Prostate gland (tissue), 2 donors: Measurements from ENCODE around the gene FLVCR1. TPM values are rescaled to one million over a fixed set of nuclear protein-coding genes. Genes with fewer than 3 reads are reported as not detected.

ENCODE experiments used
- DNase-seq: peaks from one replicate; pipeline ENCODE4 v3.0.0-alpha.2; 2019; ENCODE audit warnings: low spot score
- H3K27ac ChIP-seq, 2 donors: fragments of 200-600 bp; sonication (generic); 2 replicates each; pipeline ENCODE4 v1.5.1; 2017 to 2019
- H3K27me3 ChIP-seq: fragments of 200-600 bp; sonication (generic); replicated peaks from 2 replicates; pipeline ENCODE4 v1.5.1; 2019; ENCODE audit not compliant: insufficient read depth
- H3K36me3 ChIP-seq, 2 donors: fragments of 200-600 bp; sonication (generic); 1 replicate in 1 of 2; 2 replicates in 1 of 2; pipeline versions ENCODE4 v1.5.1 to v1.8.1; 2017 to 2019
- H3K4me1 ChIP-seq: fragments of 200-600 bp; sonication (generic); replicated peaks from 2 replicates; pipeline ENCODE4 v1.5.1; 2019
- H3K4me3 ChIP-seq, 2 donors: fragments of 200-600 bp; sonication (generic); 2 replicates each; pipeline ENCODE4 v1.5.1; 2017 to 2019
- H3K9me3 ChIP-seq: fragments of 200-600 bp; sonication (generic); 2 replicates; pipeline ENCODE4 v1.5.1; 2017
- POLR2A ChIP-seq: fragments of 450-650 bp; IDR thresholded peaks from one replicate; pipeline ENCODE4 v1.6.1; 2016; ENCODE audit warnings: antibody characterized with exemption, mild to moderate bottlenecking
- POLR2AphosphoS5 ChIP-seq: sonication (generic); formaldehyde crosslinking; IDR thresholded peaks from one replicate; pipeline ENCODE4 v1.6.1; 2017; ENCODE audit warnings: antibody characterized with exemption
- WGBS: methylation state at CpG from one replicate; pipeline ENCODE4 v1.1.5; 2018; 5-methylcytosine and 5-hydroxymethylcytosine counted together
- intact Hi-C: fragments of 100-400 bp; cut with DNase I; formaldehyde crosslinking; loops from one replicate; pipeline ENCODE4 v1.14.2; 2022
- total RNA-seq, 2 donors: library from RNA; depleted of rRNA; stranded (reverse); fragments of >200 nt; gene quantifications; one replicate each; pipeline ENCODE4 v1.1.0, GENCODE V29; 2016
- TF ChIP-seq, protein P1 (sequence below), 4 experiments: fragments of 200-600 bp in 2 of 4; fragments of 450-650 bp in 2 of 4; sonication (generic) in 2 of 4; IDR thresholded peaks; 1 replicate in 3 of 4; 2 replicates in 1 of 4; pipeline ENCODE4 v1.5.1; 2016 to 2019; ENCODE audit warnings: antibody characterized with exemption in 4 of 4, mild to moderate bottlenecking in 2 of 4, moderate library complexity in 2 of 4

Gene FLVCR1
- total RNA-seq, 2 donors from 2014 or later, result 11.1 to 13.4 TPM

DNA sequence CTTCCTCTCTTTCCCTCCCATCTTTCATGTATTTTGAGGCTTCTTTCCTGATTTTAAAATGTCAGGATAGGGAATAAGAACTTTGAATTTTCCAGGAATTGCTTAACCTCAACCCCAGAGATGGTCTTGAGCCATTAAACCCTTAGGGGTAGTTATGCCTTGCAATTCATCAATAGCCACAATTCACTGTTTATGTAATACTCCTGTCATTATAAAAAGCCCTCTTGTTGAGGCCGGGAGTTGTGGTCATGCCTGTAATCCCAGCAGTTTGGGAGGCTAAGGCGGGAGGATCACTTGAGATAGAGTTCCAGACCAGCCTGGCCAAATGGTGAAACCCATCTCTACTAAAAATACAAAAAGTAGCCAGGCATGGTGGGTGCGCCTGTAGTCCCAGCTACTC is 35.1 kb upstream of the FLVCR1 start:
- TF ChIP-seq POLR2A (no peak), POLR2AphosphoS5 (no peak)
- TF ChIP-seq, protein P1, sequence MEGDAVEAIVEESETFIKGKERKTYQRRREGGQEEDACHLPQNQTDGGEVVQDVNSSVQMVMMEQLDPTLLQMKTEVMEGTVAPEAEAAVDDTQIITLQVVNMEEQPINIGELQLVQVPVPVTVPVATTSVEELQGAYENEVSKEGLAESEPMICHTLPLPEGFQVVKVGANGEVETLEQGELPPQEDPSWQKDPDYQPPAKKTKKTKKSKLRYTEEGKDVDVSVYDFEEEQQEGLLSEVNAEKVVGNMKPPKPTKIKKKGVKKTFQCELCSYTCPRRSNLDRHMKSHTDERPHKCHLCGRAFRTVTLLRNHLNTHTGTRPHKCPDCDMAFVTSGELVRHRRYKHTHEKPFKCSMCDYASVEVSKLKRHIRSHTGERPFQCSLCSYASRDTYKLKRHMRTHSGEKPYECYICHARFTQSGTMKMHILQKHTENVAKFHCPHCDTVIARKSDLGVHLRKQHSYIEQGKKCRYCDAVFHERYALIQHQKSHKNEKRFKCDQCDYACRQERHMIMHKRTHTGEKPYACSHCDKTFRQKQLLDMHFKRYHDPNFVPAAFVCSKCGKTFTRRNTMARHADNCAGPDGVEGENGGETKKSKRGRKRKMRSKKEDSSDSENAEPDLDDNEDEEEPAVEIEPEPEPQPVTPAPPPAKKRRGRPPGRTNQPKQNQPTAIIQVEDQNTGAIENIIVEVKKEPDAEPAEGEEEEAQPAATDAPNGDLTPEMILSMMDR (IDR thresholded peaks at IDR 0.05), result no peak
- Histone ChIP-seq H3K27me3 (no peaks in the 10 kb centered on the region), H3K9me3 (no peaks in the 10 kb centered on the region), H3K27ac (no peak overlapping the region), H3K4me1 (no peaks in the 10 kb centered on the region), H3K36me3 (no peaks in the 10 kb centered on the region), H3K4me3 (no peak overlapping the region)
- WGBS, result 97% methylated on average over 3 of the region's 3 CpGs
- DNase-seq, result no peak
- intact Hi-C loops, result no loop called here

DNA sequence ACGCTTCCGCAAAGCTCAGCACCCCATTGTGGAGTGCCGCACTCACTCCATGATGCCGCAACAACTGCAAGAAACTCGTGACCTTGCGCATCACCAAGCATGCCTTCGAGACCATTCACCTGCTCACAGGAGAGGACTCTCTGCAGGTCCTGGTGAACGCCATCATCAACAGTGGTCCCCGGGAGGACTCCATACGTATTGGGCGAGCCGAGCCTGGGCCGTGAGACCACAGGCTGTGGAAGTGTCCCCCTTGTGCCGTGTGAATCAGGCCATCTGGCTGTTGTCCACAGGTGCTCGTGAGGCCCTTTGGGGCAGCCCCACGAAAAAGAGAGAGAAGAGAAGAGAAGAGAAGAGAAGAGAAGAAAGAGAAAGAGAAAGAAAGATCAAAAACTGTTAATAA is 33.9 kb upstream of the FLVCR1 start:
- Histone ChIP-seq H3K9me3 (no peaks in the 10 kb centered on the region), H3K4me1 (no peaks in the 10 kb centered on the region), H3K36me3 (no peaks in the 10 kb centered on the region), H3K27me3 (no peaks in the 10 kb centered on the region), H3K4me3 (no peak overlapping the region), H3K27ac (no peak overlapping the region)
- DNase-seq, result no peak
- WGBS, result 95% methylated on average over 16 of the region's 16 CpGs
- intact Hi-C loops, result no loop called here
- TF ChIP-seq POLR2A (no peak), POLR2AphosphoS5 (no peak)
- TF ChIP-seq, protein P1 (IDR thresholded peaks at IDR 0.05), result no peak

DNA sequence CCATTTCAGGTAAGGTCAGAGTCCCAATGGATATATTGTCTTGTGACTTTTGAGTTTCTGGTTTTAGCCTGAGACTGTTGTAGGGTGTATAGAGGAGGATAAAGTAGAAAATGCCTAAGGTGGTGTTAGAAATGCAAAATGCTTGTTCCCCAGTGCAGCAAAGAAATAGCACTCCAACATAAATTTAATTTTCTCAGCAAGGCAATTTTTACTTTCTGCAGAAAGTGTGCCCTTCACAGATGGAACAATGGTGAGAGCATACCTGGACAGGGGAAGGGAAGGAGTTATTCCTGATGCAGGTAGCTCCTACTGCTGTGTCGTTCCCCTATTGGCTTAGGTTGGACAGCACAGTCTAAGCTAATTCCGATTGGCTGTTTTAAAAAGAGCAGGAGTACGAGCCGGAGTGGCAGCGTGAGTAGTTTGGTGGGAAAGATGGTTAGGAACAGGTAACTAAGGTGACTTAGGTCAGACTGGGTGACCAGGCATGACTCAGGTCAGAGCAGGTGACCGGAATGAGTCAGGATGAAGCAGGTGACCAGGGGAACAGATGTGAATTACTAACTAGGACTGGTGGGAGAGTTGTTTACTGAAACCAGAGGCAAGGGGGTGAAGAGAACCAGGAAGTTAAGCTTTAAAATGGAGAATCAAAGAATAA is 32.1 kb upstream of the FLVCR1 start:
- Histone ChIP-seq H3K9me3 (no peaks in the 10 kb centered on the region), H3K27ac (no peak overlapping the region), H3K4me1 (no peaks in the 10 kb centered on the region), H3K36me3 (no peaks in the 10 kb centered on the region), H3K4me3 (no peak overlapping the region), H3K27me3 (no peaks in the 10 kb centered on the region)
- no peak for TF ChIP-seq POLR2A
- TF ChIP-seq, protein P1 (IDR thresholded peaks at IDR 0.05), result no peak
- no peak for TF ChIP-seq POLR2AphosphoS5
- WGBS, result 95% methylated on average over 6 of the region's 6 CpGs
- no peak for DNase-seq
- intact Hi-C loops, result no loop called here

DNA sequence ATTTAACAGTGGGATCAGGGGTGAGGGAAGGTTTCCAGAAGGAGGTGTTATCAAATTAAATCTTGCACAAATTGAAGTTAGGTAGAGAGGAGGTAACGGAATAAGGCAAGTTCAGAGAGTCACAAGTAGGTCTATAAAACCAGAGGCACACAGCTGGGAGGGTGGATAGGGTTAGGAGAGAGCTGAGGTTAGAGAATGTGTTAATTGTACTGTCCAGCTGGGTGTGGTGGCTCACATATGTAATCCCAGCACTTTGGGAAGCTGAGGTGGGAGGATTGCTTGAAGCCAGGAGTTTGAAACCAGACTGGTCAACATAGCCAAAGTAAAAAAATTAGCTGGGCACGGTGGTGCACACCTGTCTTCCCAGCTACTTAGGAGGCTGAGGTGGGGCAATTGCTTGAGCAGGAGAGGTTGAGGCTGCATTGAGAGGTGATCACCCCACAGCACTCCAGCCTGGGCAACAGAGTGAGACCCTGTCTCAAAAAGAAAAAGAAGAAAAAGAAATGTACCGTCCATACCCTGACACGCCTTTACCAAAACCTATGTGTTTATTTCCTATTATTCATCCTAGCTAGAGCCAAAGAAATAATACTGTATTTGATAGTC is 30.8 kb upstream of the FLVCR1 start:
- H3K4me3 ChIP-seq, result no peak overlapping the region
- H3K27ac ChIP-seq, result no peak overlapping the region
- WGBS, result 96% methylated on average over 4 of the region's 4 CpGs
- H3K27me3 ChIP-seq, result no peaks in the 10 kb centered on the region
- H3K4me1 ChIP-seq, result no peaks in the 10 kb centered on the region
- no peak for DNase-seq
- TF ChIP-seq, protein P1 (IDR thresholded peaks at IDR 0.05), result no peak
- TF ChIP-seq POLR2AphosphoS5, result no peak
- TF ChIP-seq POLR2A, result no peak
- no peaks in the 10 kb centered on the region for H3K36me3 ChIP-seq
- no peaks in the 10 kb centered on the region for H3K9me3 ChIP-seq
- intact Hi-C loops, result no loop called here

DNA sequence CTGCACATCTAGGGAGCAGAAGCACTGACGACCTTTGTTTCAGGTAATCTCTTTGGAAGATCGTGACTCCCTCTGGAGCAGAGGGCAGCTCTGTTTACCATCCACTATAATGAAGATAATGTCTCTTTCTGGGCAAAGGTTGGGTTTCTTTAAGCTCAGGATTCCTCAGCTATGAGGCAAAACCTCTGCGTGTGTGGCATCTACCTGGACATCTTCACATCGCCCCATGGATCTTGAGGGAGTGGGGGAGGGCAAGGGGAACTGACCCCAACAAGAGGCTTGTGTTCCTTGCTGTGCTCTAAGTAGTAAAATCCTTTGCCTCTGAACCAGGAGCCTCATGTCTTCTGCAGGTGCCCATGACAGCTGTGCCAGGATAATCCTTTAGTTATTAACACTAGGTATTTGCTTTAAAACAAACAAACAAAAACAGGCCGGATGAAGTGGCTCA is 30.2 kb upstream of the FLVCR1 start:
- 60% methylated on average over 5 of the region's 5 CpGs for WGBS

More for the DNA sequence above, 30.2 kb upstream of the FLVCR1 start:
- intact Hi-C loops, result no loop called here
- no peak for DNase-seq
- TF ChIP-seq POLR2AphosphoS5 (no peak), POLR2A (no peak)
- TF ChIP-seq, protein P1 (IDR thresholded peaks at IDR 0.05), result no peak
- Histone ChIP-seq H3K27ac (no peak overlapping the region), H3K4me1 (no peaks in the 10 kb centered on the region), H3K36me3 (no peaks in the 10 kb centered on the region), H3K27me3 (no peaks in the 10 kb centered on the region), H3K4me3 (no peak overlapping the region), H3K9me3 (no peaks in the 10 kb centered on the region)
